ENCODE data around the gene HOXD4. TPM values are rescaled to one million over a fixed set of nuclear protein-coding genes. Genes with fewer than 3 reads are reported as not detected.
A peak's percentile ranks its signal among the peaks of the same experiment; 100 is the strongest.

The HOXD4 gene
- total RNA-seq, 1 donor from 2014 or later: 1.0 TPM

DNA sequence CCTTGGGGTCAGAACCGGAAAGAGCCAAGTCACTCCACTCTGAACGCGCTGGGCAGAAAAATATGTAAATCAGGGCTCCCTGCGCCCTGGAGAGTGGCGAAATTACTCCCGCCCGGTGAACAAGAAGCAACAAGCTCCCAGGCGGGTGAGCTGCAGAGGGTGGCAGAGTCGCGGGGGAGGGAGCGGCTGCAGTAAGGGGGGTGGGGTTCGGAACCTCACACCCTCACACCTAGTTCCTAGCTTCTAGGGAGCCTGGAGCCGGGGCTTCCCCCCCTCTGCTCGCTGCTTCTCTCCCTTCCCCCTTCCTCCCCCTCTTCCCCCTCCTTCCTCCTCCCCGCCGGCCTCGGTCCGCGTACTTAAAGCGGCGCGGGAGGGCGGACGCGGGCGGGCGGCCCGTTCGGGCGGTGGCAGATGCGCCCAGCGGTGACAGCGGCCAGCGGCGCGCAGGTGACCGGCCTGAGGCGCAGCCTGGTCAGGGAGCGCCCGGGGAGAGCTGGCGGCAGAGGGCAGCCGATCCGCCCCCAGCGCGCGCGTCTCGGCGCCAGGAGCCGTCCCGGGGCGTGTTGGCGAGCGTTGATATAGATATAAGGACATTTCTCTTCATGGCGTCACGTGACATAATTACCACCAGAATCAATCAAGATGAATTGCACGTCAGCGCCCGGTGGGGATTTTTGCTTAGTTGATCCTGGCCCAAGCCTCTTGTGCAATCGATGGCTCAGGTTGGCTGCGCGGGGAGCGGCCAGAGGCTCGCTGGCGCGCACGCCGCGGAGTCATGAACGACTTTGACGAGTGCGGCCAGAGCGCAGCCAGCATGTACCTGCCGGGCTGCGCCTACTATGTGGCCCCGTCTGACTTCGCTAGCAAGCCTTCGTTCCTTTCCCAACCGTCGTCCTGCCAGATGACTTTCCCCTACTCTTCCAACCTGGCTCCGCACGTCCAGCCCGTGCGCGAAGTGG lies 44.5 kb upstream of the HOXD4 start, which contains the start of gene HOXD11:
Gene HOXD11 (plus strand): TSS at position 700 of the 959 bp plus-strand sequence. CDS start 76 bp downstream, at position 776.
- peaks cover 88 to 96% (median 91%) of the 10 kb centered on the region in 3 donors for H3K27me3 ChIP-seq (ENCODE audit: control insufficient read depth in 3 of 3, insufficient read depth in 3 of 3, low read length in 3 of 3)
- H3K4me3 ChIP-seq (ENCODE audit: low read length in 3 of 3): peak within 1 kb of the TSS in 2 of 3 donors; percentile 35 to 52
- H3K4me1 ChIP-seq (ENCODE audit: control insufficient read depth in 3 of 3, insufficient read depth in 3 of 3, low read length in 3 of 3): peaks cover 8 to 26% (median 16%) of the 10 kb centered on the region in 3 donors
- H3K9ac ChIP-seq (ENCODE audit: low read depth in 1 of 3, low read length in 3 of 3): no peak within 1 kb of the TSS
- no peaks in the 10 kb centered on the region for H3K36me3 ChIP-seq (ENCODE audit: control insufficient read depth in 3 of 3, insufficient read depth in 3 of 3, low read length in 3 of 3)
- H3K27ac ChIP-seq (ENCODE audit: low read depth, low read length): no peak within 1 kb of the TSS
- no peaks in the 10 kb centered on the region for H3K9me3 ChIP-seq (ENCODE audit: control insufficient read depth in 3 of 3, low read length in 3 of 3)

DNA sequence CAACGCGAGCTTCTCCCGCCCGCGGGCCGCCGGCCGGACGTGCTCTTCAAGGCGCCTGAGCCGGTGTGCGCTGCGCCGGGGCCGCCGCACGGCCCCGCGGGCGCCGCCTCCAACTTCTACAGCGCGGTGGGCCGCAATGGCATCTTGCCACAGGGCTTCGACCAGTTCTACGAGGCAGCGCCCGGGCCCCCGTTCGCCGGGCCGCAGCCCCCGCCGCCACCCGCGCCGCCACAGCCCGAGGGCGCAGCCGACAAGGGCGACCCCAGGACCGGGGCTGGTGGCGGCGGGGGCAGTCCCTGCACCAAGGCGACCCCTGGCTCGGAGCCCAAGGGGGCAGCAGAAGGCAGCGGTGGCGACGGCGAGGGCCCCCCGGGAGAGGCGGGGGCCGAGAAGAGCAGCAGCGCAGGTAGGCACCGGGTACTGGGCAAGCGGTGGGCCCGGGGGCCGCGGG lies 43.6 kb upstream of the HOXD4 start:
- no peaks in the 10 kb centered on the region for H3K36me3 ChIP-seq (ENCODE audit: control insufficient read depth in 3 of 3, insufficient read depth in 3 of 3, low read length in 3 of 3)
- H3K27ac ChIP-seq (ENCODE audit: low read depth, low read length): no peak overlapping the region
- H3K27me3 ChIP-seq (ENCODE audit: control insufficient read depth in 3 of 3, insufficient read depth in 3 of 3, low read length in 3 of 3): peaks cover 88 to 96% (median 91%) of the 10 kb centered on the region in 3 donors
- no peak overlapping the region for H3K9ac ChIP-seq (ENCODE audit: low read depth in 1 of 3, low read length in 3 of 3)
- H3K4me1 ChIP-seq (ENCODE audit: control insufficient read depth in 3 of 3, insufficient read depth in 3 of 3, low read length in 3 of 3): peaks cover 8 to 26% (median 16%) of the 10 kb centered on the region in 3 donors
- H3K4me3 ChIP-seq (ENCODE audit: low read length in 3 of 3): no peak overlapping the region
- H3K9me3 ChIP-seq (ENCODE audit: control insufficient read depth in 3 of 3, low read length in 3 of 3): no peaks in the 10 kb centered on the region

DNA sequence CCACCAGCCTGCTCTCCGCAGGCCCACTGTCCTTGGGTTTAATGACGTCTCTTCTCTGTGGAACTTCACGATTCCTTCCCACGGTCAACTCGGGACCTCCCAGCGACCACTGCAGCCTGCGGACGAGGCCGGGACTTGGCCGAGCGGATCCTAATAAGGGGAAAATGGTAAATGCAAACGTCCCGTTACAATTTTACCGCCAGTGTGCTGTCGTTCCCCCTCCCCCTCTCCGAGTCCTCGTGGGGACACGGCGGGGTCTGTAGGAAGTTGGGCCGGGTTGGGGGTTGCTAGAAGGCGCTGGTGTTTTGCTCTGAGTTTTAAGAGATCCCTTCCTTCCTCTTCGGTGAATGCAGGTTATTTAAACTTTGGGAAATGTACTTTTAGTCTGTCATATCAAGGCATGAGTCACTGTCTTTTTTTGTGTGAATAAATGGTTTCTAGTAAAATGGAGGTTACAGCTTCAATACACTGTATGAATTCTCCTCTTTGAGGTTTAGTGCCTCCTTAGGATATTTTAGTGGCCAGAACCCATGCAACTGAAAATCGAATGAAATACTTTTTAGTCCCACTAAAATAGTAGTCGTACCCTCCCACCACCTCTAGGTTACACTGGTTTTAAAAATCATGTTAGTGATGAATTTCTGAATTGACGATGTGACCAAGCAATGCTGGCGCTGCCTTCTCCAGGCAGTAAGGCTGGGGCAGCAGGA lies 42.0 kb upstream of the HOXD4 start:
- H3K9me3 ChIP-seq (ENCODE audit: control insufficient read depth in 3 of 3, low read length in 3 of 3): no peaks in the 10 kb centered on the region
- peaks cover 8 to 21% (median 13%) of the 10 kb centered on the region in 3 donors for H3K4me1 ChIP-seq (ENCODE audit: control insufficient read depth in 3 of 3, insufficient read depth in 3 of 3, low read length in 3 of 3)
- peaks cover 90 to 93% (median 90%) of the 10 kb centered on the region in 3 donors for H3K27me3 ChIP-seq (ENCODE audit: control insufficient read depth in 3 of 3, insufficient read depth in 3 of 3, low read length in 3 of 3)
- no peaks in the 10 kb centered on the region for H3K36me3 ChIP-seq (ENCODE audit: control insufficient read depth in 3 of 3, insufficient read depth in 3 of 3, low read length in 3 of 3)
- H3K4me3 ChIP-seq (ENCODE audit: low read length in 3 of 3): no peak overlapping the region
- H3K9ac ChIP-seq (ENCODE audit: low read depth in 1 of 3, low read length in 3 of 3): no peak overlapping the region
- no peak overlapping the region for H3K27ac ChIP-seq (ENCODE audit: low read depth, low read length)

DNA sequence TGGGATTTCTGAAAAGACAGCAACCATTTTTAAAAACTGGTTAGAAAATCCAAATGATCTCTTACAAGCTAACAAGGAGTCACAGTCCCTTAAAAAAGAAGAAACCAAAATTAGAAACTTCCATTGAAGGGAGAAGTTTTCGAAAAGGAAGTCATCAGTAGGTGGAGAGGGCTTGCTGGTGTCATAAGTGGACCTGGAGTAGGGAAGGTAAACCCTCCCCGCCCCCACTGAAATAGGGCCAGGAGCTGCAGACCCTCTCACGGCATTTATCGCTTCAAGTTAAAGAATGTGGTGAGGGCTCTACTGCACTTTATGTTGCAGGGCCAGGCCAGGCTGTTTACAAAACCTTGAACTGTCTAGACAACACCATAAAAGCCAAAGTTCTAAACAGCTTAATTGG lies 41.4 kb upstream of the HOXD4 start:
- Histone ChIP-seq H3K4me1 (ENCODE audit: control insufficient read depth in 3 of 3, insufficient read depth in 3 of 3, low read length in 3 of 3) (peaks cover 8 to 15% (median 9%) of the 10 kb centered on the region in 3 donors), H3K9me3 (ENCODE audit: control insufficient read depth in 3 of 3, low read length in 3 of 3) (no peaks in the 10 kb centered on the region), H3K27ac (ENCODE audit: low read depth, low read length) (no peak overlapping the region), H3K4me3 (ENCODE audit: low read length in 3 of 3) (no peak overlapping the region), H3K9ac (ENCODE audit: low read depth in 1 of 3, low read length in 3 of 3) (no peak overlapping the region), H3K36me3 (ENCODE audit: control insufficient read depth in 3 of 3, insufficient read depth in 3 of 3, low read length in 3 of 3) (no peaks in the 10 kb centered on the region), H3K27me3 (ENCODE audit: control insufficient read depth in 3 of 3, insufficient read depth in 3 of 3, low read length in 3 of 3) (peaks cover 90 to 93% (median 90%) of the 10 kb centered on the region in 3 donors)

DNA sequence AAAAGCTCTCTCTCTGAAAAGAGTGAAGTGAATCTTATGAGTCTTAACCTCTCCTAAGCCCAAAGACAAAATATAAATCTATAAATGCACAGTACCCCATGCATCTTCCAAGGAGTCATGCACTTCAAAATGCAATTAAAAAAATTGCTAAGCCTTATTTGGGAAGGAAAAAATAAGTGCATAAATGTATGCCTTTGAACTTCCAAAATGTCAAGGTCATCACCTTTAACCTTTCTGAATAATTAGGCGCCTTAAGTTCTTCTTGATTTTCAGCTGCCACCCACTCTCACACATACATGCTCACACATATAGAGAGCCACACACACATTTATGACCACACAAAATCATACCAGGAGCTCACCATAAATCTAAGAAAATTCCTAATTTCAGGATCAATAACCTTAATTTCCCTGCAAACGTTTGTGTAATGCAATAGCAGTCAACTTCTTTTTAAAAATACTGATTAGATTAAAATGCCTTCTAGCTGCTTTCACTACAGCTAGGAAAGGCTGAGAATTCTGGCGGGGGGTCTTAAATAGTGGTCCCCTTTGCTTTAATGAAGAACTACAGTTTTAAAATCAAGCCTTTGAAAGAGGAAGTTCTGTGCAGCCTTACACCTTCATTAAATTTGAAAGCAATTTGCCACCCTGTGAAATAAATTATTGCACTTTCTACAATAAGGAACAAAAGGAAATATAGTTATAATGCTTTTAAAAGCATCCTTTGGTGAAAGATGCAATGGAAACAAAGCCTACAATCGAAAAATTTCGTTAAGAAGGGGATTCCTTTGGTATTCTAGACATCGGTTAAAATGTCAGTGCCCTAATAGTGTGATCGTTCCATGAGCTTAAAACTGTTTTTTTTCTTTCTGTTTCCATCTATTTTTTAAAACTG lies 40.7 kb upstream of the HOXD4 start:
- peaks cover 8 to 13% (median 9%) of the 10 kb centered on the region in 3 donors for H3K4me1 ChIP-seq (ENCODE audit: control insufficient read depth in 3 of 3, insufficient read depth in 3 of 3, low read length in 3 of 3)
- H3K9ac ChIP-seq (ENCODE audit: low read depth in 1 of 3, low read length in 3 of 3): no peak overlapping the region
- H3K36me3 ChIP-seq (ENCODE audit: control insufficient read depth in 3 of 3, insufficient read depth in 3 of 3, low read length in 3 of 3): no peaks in the 10 kb centered on the region
- no peak overlapping the region for H3K4me3 ChIP-seq (ENCODE audit: low read length in 3 of 3)
- H3K27ac ChIP-seq (ENCODE audit: low read depth, low read length): no peak overlapping the region
- peaks cover 89 to 92% (median 90%) of the 10 kb centered on the region in 3 donors for H3K27me3 ChIP-seq (ENCODE audit: control insufficient read depth in 3 of 3, insufficient read depth in 3 of 3, low read length in 3 of 3)
- H3K9me3 ChIP-seq (ENCODE audit: control insufficient read depth in 3 of 3, low read length in 3 of 3): no peaks in the 10 kb centered on the region

DNA sequence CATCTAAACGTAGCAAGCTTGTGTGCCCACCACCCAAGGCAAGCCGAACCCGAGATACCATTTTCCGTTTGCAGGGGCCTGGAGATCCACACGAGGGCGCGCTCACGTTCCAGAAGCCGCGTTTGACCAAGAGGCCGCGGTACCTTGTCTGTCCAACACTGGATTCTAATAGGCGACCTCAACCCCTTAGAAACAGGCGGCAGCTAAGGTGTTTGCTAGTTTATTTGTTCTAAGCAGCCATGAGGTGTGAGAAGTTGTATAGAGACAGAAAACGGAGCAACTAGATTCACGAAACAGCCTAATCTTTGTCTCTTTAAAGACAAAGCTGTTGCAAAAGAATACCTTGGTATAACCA lies 40.1 kb upstream of the HOXD4 start:
- H3K4me1 ChIP-seq (ENCODE audit: control insufficient read depth in 3 of 3, insufficient read depth in 3 of 3, low read length in 3 of 3): peaks cover 8 to 9% (median 8%) of the 10 kb centered on the region in 3 donors
- no peak overlapping the region for H3K9ac ChIP-seq (ENCODE audit: low read depth in 1 of 3, low read length in 3 of 3)
- peaks cover 89 to 92% (median 90%) of the 10 kb centered on the region in 3 donors for H3K27me3 ChIP-seq (ENCODE audit: control insufficient read depth in 3 of 3, insufficient read depth in 3 of 3, low read length in 3 of 3)
- no peak overlapping the region for H3K4me3 ChIP-seq (ENCODE audit: low read length in 3 of 3)
- no peaks in the 10 kb centered on the region for H3K36me3 ChIP-seq (ENCODE audit: control insufficient read depth in 3 of 3, insufficient read depth in 3 of 3, low read length in 3 of 3)
- no peak overlapping the region for H3K27ac ChIP-seq (ENCODE audit: low read depth, low read length)
- H3K9me3 ChIP-seq (ENCODE audit: control insufficient read depth in 3 of 3, low read length in 3 of 3): no peaks in the 10 kb centered on the region

DNA sequence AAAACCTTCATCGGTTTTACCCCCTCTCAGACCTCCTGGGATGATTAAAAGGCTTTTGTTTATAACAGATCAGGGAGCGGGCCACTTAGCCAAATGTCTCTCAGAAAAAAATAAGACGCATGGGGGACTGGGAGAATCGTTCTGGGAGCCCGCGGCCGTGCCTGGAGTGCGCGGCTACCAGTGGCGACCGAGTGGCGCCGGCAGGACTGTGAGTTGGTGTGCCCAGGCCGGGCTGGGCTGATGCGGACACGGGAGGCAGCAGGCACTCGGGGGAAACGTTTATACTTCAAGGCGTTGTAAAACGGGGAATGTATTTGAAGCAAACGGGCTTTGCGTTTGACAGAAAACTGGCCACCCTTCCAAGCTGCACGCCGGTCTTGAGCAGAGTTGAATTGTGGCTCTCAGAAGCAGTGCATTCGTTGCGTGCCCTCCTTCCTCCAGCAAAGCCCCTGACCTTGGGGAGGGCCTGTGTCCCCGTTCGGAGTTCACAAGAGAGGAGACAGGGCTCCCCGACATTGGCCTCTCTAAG lies 39.4 kb upstream of the HOXD4 start:
- Histone ChIP-seq H3K27ac (ENCODE audit: low read depth, low read length) (no peak overlapping the region), H3K4me3 (ENCODE audit: low read length in 3 of 3) (no peak overlapping the region), H3K4me1 (ENCODE audit: control insufficient read depth in 3 of 3, insufficient read depth in 3 of 3, low read length in 3 of 3) (peaks cover 4 to 11% (median 6%) of the 10 kb centered on the region in 3 donors), H3K9me3 (ENCODE audit: control insufficient read depth in 3 of 3, low read length in 3 of 3) (no peaks in the 10 kb centered on the region), H3K27me3 (ENCODE audit: control insufficient read depth in 3 of 3, insufficient read depth in 3 of 3, low read length in 3 of 3) (peaks cover 90 to 92% (median 92%) of the 10 kb centered on the region in 3 donors), H3K9ac (ENCODE audit: low read depth in 1 of 3, low read length in 3 of 3) (no peak overlapping the region), H3K36me3 (ENCODE audit: control insufficient read depth in 3 of 3, insufficient read depth in 3 of 3, low read length in 3 of 3) (no peaks in the 10 kb centered on the region)

DNA sequence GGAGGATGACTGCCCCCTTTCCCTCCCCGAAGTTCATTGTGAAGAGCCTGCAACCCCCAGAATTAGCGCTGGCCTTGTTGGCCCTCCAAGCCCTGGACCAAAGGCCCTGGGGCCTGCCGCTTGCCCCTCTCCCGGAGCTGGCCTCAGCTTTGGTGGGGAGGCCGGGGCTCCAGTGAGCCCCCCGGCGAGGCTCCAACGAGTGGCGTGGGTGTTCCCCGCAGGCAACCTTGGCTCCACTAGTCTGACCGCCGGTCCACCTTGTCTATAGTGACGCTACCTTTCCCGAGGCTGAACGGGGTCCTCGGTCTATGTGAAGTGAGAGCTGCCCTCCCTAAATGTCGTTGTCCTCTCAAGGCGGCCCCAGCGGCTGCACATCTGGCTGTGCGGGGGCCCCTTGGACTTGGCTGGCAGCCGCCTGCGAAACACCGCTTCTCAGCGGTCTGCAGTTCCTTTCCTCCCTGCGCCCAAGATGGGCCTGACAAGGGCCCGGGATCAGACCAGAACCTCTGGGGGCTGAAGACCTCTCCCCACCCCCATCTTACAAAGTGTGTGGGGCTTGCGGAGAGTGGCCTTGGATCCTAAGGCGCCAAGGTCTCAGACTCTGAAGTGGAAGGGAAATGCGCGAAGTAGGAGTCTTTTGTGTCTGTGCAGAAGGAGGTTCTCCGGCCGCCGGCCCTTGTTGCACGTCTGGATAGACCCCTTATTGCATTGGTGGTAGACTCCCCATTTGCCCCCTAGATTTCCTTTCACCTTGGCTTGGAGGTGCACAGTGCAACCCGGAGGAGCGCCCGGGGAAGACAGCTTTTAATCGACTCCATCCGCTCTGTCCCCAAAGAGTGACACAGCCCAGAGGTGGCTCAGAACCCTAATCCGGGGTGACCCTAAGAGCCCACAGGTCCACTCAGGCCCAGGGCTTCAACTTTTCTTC lies 38.7 kb upstream of the HOXD4 start:
- no peak overlapping the region for H3K27ac ChIP-seq (ENCODE audit: low read depth, low read length)
- peaks cover 93 to 95% (median 94%) of the 10 kb centered on the region in 3 donors for H3K27me3 ChIP-seq (ENCODE audit: control insufficient read depth in 3 of 3, insufficient read depth in 3 of 3, low read length in 3 of 3)
- peaks cover 2 to 10% (median 4%) of the 10 kb centered on the region in 3 donors for H3K4me1 ChIP-seq (ENCODE audit: control insufficient read depth in 3 of 3, insufficient read depth in 3 of 3, low read length in 3 of 3)
- H3K9ac ChIP-seq (ENCODE audit: low read depth in 1 of 3, low read length in 3 of 3): no peak overlapping the region
- H3K9me3 ChIP-seq (ENCODE audit: control insufficient read depth in 3 of 3, low read length in 3 of 3): no peaks in the 10 kb centered on the region
- H3K36me3 ChIP-seq (ENCODE audit: control insufficient read depth in 3 of 3, insufficient read depth in 3 of 3, low read length in 3 of 3): no peaks in the 10 kb centered on the region
- H3K4me3 ChIP-seq (ENCODE audit: low read length in 3 of 3): no peak overlapping the region
